Activated T-cell treated with anti-CD3 and anti-CD28 coated beads, Interleukin-2, amount 50 U/mL, for 1 hour (primary cell): ENCODE results near the gene MAPRE2.

Source experiments
- DNase-seq: peaks from one replicate; pipeline ENCODE4 v3.0.0-alpha.2; 2020

The MAPRE2 gene

GRCh38 chr18:35038881-35039491 lies 2.2 kb upstream of the MAPRE2 start:
- no peak for DNase-seq

- no peak for DNase-seq
Observed at GRCh38 chr18:35040638-35040987, 600 bp upstream of the MAPRE2 start.

- DNase-seq: no peak
Observed at GRCh38 chr18:35041815-35042387, 688 bp downstream of the MAPRE2 start.

GRCh38 chr18:35042389-35043071 lies 1.3 kb downstream of the MAPRE2 start:
- no peak for DNase-seq

GRCh38 chr18:35043207-35043606 lies 2.0 kb downstream of the MAPRE2 start:
- no peak for DNase-seq

- no peak for DNase-seq
Observed at GRCh38 chr18:35045121-35045520, 3.9 kb downstream of the MAPRE2 start.

GRCh38 chr18:35045806-35046205 lies 4.6 kb downstream of the MAPRE2 start:
- DNase-seq: no peak

GRCh38 chr18:35047697-35048292 lies 6.6 kb downstream of the MAPRE2 start:
- no peak for DNase-seq

- no peak for DNase-seq
Observed at GRCh38 chr18:35049111-35050027, 8.2 kb downstream of the MAPRE2 start.

GRCh38 chr18:35050028-35050546 lies 8.9 kb downstream of the MAPRE2 start:
- DNase-seq: no peak

GRCh38 chr18:35050705-35051195 lies 9.5 kb downstream of the MAPRE2 start:
- no peak for DNase-seq

- DNase-seq: no peak
Observed at GRCh38 chr18:35051641-35052377, 10.6 kb downstream of the MAPRE2 start.

GRCh38 chr18:35054401-35054800 lies 13.2 kb downstream of the MAPRE2 start:
- DNase-seq: no peak

GRCh38 chr18:35055105-35055504 lies 13.9 kb downstream of the MAPRE2 start:
- DNase-seq: no peak

GRCh38 chr18:35055726-35056125 lies 14.5 kb downstream of the MAPRE2 start:
- no peak for DNase-seq

- no peak for DNase-seq
Observed at GRCh38 chr18:35059280-35059927, 18.2 kb downstream of the MAPRE2 start.

- no peak for DNase-seq
Observed at GRCh38 chr18:35060122-35060815, 19.1 kb downstream of the MAPRE2 start.

GRCh38 chr18:35061336-35061735 lies 20.1 kb downstream of the MAPRE2 start:
- DNase-seq: no peak

GRCh38 chr18:35061804-35062203 lies 20.6 kb downstream of the MAPRE2 start:
- no peak for DNase-seq

GRCh38 chr18:35062408-35062807 lies 21.2 kb downstream of the MAPRE2 start:
- DNase-seq: no peak
